Measurements from ENCODE around the gene XRCC5.
A peak's percentile ranks its signal among the peaks of the same experiment; 100 is the strongest.

Gene XRCC5

GRCh38 chr2:216210701-216211540, 101.8 kb downstream of the XRCC5 start:
- DNase-seq (ENCODE audit: insufficient read length) (no peak), FAIRE-seq (no peak)
- no peak for TF ChIP-seq TAF1 (IDR thresholded peaks at IDR 0.05; ENCODE audit: borderline replicate concordance, low read depth, low read length)
- no peak for TF ChIP-seq POLR2A (IDR thresholded peaks at IDR 0.05; ENCODE audit: low read depth, low read length)
- TF ChIP-seq POLR2AphosphoS5 (IDR thresholded peaks at IDR 0.05; ENCODE audit: low read depth, low read length): no peak

- FAIRE-seq: no peak
- no peak for TF ChIP-seq POLR2A (IDR thresholded peaks at IDR 0.05; ENCODE audit: low read depth, low read length)
- TF ChIP-seq TAF1 (IDR thresholded peaks at IDR 0.05; ENCODE audit: borderline replicate concordance, low read depth, low read length): no peak
- TF ChIP-seq POLR2AphosphoS5 (IDR thresholded peaks at IDR 0.05; ENCODE audit: low read depth, low read length): no peak
Measured at GRCh38 chr2:216211614-216212145, 102.5 kb downstream of the XRCC5 start.

GRCh38 chr2:216214768-216215167, 105.6 kb downstream of the XRCC5 start:
- TF ChIP-seq POLR2A (IDR thresholded peaks at IDR 0.05; ENCODE audit: low read depth, low read length) (no peak), POLR2AphosphoS5 (IDR thresholded peaks at IDR 0.05; ENCODE audit: low read depth, low read length) (no peak), TAF1 (IDR thresholded peaks at IDR 0.05; ENCODE audit: borderline replicate concordance, low read depth, low read length) (no peak)
- no peak for DNase-seq (ENCODE audit: insufficient read length)
- no peak for FAIRE-seq

More at GRCh38 chr2:216211614-216212145, 102.5 kb downstream of the XRCC5 start:
- no peak for DNase-seq (ENCODE audit: insufficient read length)

- no peak for DNase-seq (ENCODE audit: insufficient read length)
- TF ChIP-seq POLR2A (IDR thresholded peaks at IDR 0.05; ENCODE audit: low read depth, low read length) (no peak), POLR2AphosphoS5 (IDR thresholded peaks at IDR 0.05; ENCODE audit: low read depth, low read length) (no peak), TAF1 (IDR thresholded peaks at IDR 0.05; ENCODE audit: borderline replicate concordance, low read depth, low read length) (no peak)
- no peak for FAIRE-seq
Measured at GRCh38 chr2:216215658-216216390, 106.7 kb downstream of the XRCC5 start.

- FAIRE-seq (peak; percentile 42), DNase-seq (ENCODE audit: insufficient read length) (no peak)
- TF ChIP-seq TAF1 (IDR thresholded peaks at IDR 0.05; ENCODE audit: borderline replicate concordance, low read depth, low read length) (no peak), POLR2A (IDR thresholded peaks at IDR 0.05; ENCODE audit: low read depth, low read length) (no peak), POLR2AphosphoS5 (IDR thresholded peaks at IDR 0.05; ENCODE audit: low read depth, low read length) (no peak)
Measured at GRCh38 chr2:216216951-216217903, 108.1 kb downstream of the XRCC5 start.

- no peak for TF ChIP-seq TAF1 (IDR thresholded peaks at IDR 0.05; ENCODE audit: borderline replicate concordance, low read depth, low read length)
- TF ChIP-seq POLR2AphosphoS5 (IDR thresholded peaks at IDR 0.05; ENCODE audit: low read depth, low read length): no peak
- TF ChIP-seq POLR2A (IDR thresholded peaks at IDR 0.05; ENCODE audit: low read depth, low read length): no peak
- no peak for FAIRE-seq
Measured at GRCh38 chr2:216217904-216218260, 108.7 kb downstream of the XRCC5 start.

GRCh38 chr2:216219861-216220260, 110.7 kb downstream of the XRCC5 start:
- TF ChIP-seq POLR2A (IDR thresholded peaks at IDR 0.05; ENCODE audit: low read depth, low read length) (no peak), TAF1 (IDR thresholded peaks at IDR 0.05; ENCODE audit: borderline replicate concordance, low read depth, low read length) (no peak), POLR2AphosphoS5 (IDR thresholded peaks at IDR 0.05; ENCODE audit: low read depth, low read length) (no peak)
- FAIRE-seq: no peak
- no peak for DNase-seq (ENCODE audit: insufficient read length)

More at GRCh38 chr2:216217904-216218260, 108.7 kb downstream of the XRCC5 start:
- no peak for DNase-seq (ENCODE audit: insufficient read length)

- TF ChIP-seq POLR2A (IDR thresholded peaks at IDR 0.05; ENCODE audit: low read depth, low read length) (no peak), POLR2AphosphoS5 (IDR thresholded peaks at IDR 0.05; ENCODE audit: low read depth, low read length) (no peak), TAF1 (IDR thresholded peaks at IDR 0.05; ENCODE audit: borderline replicate concordance, low read depth, low read length) (no peak)
- FAIRE-seq (no peak), DNase-seq (ENCODE audit: insufficient read length) (no peak)
Measured at GRCh38 chr2:216220976-216221375, 111.8 kb downstream of the XRCC5 start.

- TF ChIP-seq TAF1 (IDR thresholded peaks at IDR 0.05; ENCODE audit: borderline replicate concordance, low read depth, low read length) (no peak), POLR2A (IDR thresholded peaks at IDR 0.05; ENCODE audit: low read depth, low read length) (no peak), POLR2AphosphoS5 (IDR thresholded peaks at IDR 0.05; ENCODE audit: low read depth, low read length) (no peak)
- DNase-seq (ENCODE audit: insufficient read length): no peak
- no peak for FAIRE-seq
Measured at GRCh38 chr2:216221811-216222210, 112.7 kb downstream of the XRCC5 start.

GRCh38 chr2:216222650-216223352, 113.7 kb downstream of the XRCC5 start:
- TF ChIP-seq TAF1 (IDR thresholded peaks at IDR 0.05; ENCODE audit: borderline replicate concordance, low read depth, low read length) (no peak), POLR2A (IDR thresholded peaks at IDR 0.05; ENCODE audit: low read depth, low read length) (no peak), POLR2AphosphoS5 (IDR thresholded peaks at IDR 0.05; ENCODE audit: low read depth, low read length) (no peak)
- FAIRE-seq (peak; percentile 21), DNase-seq (ENCODE audit: insufficient read length) (no peak)

Data from GM12892 (cell line).